Ovary (tissue), 3 donors: ENCODE results near the gene UPF2.

ENCODE experiments used
- POLR2A ChIP-seq: fragments of 450-650 bp; IDR thresholded peaks from one replicate; pipeline ENCODE4 v1.6.1; 2017; ENCODE audit warnings: antibody characterized with exemption, mild to moderate bottlenecking, moderate library complexity
- TF ChIP-seq, protein P1 (sequence below), 3 donors: fragments of 450-650 bp in 2 of 3; fragments of 200-600 bp in 1 of 3; IDR thresholded peaks; one replicate each; pipeline versions ENCODE4 v1.5.1 to v1.8.0; 2016 to 2022; ENCODE audit warnings: antibody characterized with exemption in 3 of 3, mild to moderate bottlenecking in 1 of 3
- donor health status: DM: no; HTN: no; CAD: no.

DNA sequence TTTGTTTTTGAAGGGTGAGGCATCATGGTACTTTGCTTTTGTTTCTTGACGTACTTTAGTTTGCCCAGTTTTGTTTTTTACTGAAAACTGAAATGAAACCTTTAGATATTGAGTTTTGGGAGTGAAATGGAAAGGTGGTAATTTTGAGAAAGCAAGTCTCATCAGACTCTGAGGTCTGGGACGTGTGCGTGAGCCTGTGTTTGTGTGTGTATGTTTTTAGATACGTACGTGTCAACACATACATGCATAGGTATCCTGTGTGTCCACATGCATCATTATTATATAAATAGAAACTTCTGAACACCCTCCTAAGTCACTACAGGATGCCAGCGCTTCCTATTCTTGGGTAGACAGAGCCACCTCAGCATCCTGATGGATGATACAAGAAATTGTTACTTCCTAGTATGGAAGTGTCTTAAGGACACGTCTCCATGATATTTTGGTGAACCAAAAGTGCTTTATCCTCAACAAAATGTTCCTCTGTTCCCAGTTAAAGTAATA lies 171.7 kb downstream of the UPF2 start:
- TF ChIP-seq, protein P1, sequence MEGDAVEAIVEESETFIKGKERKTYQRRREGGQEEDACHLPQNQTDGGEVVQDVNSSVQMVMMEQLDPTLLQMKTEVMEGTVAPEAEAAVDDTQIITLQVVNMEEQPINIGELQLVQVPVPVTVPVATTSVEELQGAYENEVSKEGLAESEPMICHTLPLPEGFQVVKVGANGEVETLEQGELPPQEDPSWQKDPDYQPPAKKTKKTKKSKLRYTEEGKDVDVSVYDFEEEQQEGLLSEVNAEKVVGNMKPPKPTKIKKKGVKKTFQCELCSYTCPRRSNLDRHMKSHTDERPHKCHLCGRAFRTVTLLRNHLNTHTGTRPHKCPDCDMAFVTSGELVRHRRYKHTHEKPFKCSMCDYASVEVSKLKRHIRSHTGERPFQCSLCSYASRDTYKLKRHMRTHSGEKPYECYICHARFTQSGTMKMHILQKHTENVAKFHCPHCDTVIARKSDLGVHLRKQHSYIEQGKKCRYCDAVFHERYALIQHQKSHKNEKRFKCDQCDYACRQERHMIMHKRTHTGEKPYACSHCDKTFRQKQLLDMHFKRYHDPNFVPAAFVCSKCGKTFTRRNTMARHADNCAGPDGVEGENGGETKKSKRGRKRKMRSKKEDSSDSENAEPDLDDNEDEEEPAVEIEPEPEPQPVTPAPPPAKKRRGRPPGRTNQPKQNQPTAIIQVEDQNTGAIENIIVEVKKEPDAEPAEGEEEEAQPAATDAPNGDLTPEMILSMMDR (IDR thresholded peaks at IDR 0.05): no peak
- TF ChIP-seq POLR2A: no peak
